Epithelial cell of esophagus (primary cell): ENCODE data around the gene COPB2.

Experiments
- DNase-seq: peaks from one replicate; pipeline ENCODE4 v3.0.0; 2010; ENCODE audit warnings: low read depth
- H3K4me3 ChIP-seq: 2 replicates; pipeline ENCODE4 v1.5.1; 2011; ENCODE audit warnings: mild to moderate bottlenecking, low read length, control low read depth
- CTCF ChIP-seq: IDR thresholded peaks from 2 replicates; pipeline ENCODE4 v1.5.1; 2011; ENCODE audit warnings: low read depth, mild to moderate bottlenecking, low read length, control low read depth, inconsistent platforms; ENCODE audit not compliant: insufficient read depth; ENCODE audit errors: missing control alignments

Gene COPB2

GRCh38 chr3:139389552-139390368 lies at the start of gene COPB2:
TSS of gene COPB2 (minus strand) at chr3:139389647. CDS start at chr3:139389550, 97 bp downstream.
- TF ChIP-seq CTCF: no peak
- peak; percentile 98 for DNase-seq
- H3K4me3 ChIP-seq: peak within 1 kb of the TSS; percentile 89

- peak; percentile 99 for DNase-seq
- peak; percentile 68 for TF ChIP-seq CTCF
- H3K4me3 ChIP-seq: no peak overlapping the region
These were observed 45.4 kb upstream of the COPB2 start for GRCh38 chr3:139434764-139435307.

- H3K4me3 ChIP-seq: no peak overlapping the region
- TF ChIP-seq CTCF: no peak
- no peak for DNase-seq
These were observed 44.8 kb upstream of the COPB2 start for GRCh38 chr3:139434228-139434627.

GRCh38 chr3:139433089-139433488 lies 43.6 kb upstream of the COPB2 start:
- DNase-seq: no peak
- no peak for TF ChIP-seq CTCF
- H3K4me3 ChIP-seq: no peak overlapping the region

GRCh38 chr3:139430493-139430892 lies 41.0 kb upstream of the COPB2 start:
- no peak for TF ChIP-seq CTCF
- H3K4me3 ChIP-seq: no peak overlapping the region
- no peak for DNase-seq

- H3K4me3 ChIP-seq: no peak overlapping the region
- TF ChIP-seq CTCF: peak; percentile 76
- peak; percentile 85 for DNase-seq
These were observed 38.0 kb upstream of the COPB2 start for GRCh38 chr3:139427283-139428060.
